Putamen (tissue), 1 donor: ENCODE results near the gene CTIF.

Source experiments
- DNase-seq: peaks from one replicate; pipeline ENCODE4 v3.0.0-alpha.2; 2016; ENCODE audit warnings: low spot score

The CTIF gene

GRCh38 chr18:48886520-48887293 lies 347.9 kb downstream of the CTIF start:
- DNase-seq, result no peak

GRCh38 chr18:48887294-48887904 lies 348.6 kb downstream of the CTIF start:
- no peak for DNase-seq

GRCh38 chr18:48887905-48888772 lies 349.3 kb downstream of the CTIF start:
- DNase-seq, result no peak

- DNase-seq, result no peak
These were observed 349.9 kb downstream of the CTIF start for GRCh38 chr18:48888773-48889080.

GRCh38 chr18:48889115-48889941 lies 350.5 kb downstream of the CTIF start:
- no peak for DNase-seq

DNA sequence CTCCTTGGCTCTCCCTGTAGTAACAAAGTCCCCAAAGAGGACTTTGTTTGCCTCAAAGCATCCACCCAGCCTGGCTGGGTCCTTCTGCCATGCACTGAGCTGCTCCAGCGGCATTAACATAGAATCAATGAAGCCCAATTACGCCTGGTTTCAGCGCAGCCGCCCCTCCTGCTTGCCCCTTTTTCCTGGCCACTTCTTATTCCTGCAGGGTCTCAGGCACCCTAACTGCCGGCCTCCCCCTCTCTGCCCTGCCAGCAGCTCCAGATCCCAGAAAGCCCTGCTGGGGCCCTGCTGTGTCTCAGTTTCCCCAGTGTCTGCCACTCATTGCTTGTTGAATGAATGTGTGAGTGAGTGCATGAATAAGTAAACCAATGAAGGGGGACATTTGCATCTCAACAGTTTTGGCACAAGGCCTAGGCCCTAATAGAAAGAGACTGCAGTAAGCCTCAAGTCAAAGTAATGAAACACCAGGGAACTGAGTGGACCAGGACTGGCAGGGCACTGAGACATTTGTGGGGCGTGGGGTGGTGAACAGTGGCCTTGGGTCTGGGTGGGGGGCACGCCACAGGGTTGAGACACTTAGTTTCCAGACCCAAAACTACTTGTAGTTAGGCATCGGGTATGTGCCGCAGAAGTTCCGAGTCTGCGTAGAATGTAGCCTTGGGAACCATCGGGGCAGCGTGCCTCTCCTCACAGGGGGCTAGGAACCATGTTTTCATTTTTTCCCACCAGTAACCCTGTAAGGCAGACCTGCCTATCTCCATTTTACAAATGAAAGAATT lies 351.3 kb downstream of the CTIF start:
- DNase-seq, result peak; percentile 63

GRCh38 chr18:48891721-48892120 lies 352.9 kb downstream of the CTIF start:
- no peak for DNase-seq

- DNase-seq, result no peak
These were observed 353.5 kb downstream of the CTIF start for GRCh38 chr18:48892146-48892855.

GRCh38 chr18:48893061-48893607 lies 354.3 kb downstream of the CTIF start:
- no peak for DNase-seq

DNA sequence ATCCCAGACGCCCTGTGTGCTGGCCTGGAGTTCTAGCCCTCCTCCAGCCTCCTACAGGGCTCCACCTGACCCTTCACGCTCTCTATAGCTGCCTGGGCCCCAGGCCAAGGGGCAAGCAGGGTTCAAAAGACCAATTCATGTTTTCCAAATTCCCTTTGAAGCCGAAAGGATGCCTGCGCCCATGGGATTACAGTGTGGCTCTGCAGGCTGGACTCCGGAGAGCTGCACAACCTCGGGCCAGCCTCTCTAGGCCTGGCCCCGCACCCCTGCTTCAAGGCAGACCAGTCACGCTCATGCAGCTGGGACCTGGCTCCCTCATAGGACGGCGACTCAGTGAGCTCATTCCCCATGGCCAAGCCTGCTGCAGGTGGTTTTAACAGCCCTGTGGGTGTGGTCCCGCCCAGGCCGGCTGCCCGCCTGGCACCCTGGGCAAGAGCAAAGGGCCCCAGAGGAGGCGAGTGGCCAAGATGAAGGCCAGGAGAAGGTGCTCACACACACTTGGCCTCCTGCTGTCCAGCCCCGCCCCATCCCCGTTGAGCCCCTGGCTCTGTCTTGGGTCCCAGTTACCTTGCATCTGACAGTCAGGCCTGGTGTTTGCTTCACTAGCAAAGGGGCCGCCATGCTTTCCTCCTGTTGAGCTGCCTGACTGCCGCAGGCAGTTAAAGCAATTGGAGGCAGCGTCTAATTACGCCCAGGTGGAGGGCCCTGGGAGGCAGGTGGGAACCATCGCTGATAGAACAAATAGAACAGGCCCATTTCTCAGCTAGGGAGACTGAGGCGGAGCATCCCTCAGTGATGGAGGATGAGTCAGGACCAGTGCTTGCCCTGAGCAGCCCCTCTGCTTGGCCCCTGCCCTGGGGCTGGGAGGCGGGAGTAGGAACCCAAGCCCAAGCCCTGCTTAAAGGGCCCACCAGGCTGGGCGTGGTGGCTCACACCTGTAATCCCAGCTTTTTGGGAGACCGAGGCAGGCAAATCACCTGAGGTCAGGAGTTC lies 355.1 kb downstream of the CTIF start:
- DNase-seq, result no peak

DNA sequence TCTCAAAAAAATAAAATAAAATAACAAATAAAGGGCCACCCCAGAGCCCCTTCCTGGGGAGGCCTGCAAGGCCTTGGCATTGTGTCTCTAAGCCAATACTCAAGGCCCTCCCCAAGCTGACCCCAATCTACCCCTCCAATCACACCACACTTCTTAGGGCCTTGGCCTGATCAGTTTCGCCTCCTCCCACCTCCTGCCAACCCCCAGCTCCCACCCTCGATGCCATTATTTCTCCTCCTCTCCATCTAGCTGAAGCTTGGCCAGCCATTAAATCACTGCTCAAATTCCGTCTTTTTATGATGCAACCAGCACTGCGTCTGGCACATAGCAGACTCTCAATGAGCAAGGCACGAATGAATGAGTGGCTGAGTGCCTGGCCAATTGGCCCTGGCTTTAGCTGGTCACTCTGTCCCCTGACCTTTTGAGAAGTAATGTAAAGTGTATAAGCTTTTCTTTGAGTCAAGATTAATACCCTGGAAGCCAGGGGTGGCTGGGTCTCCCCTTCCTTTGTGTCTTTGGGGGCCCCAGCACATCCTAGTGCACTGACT lies 356.0 kb downstream of the CTIF start:
- no peak for DNase-seq

GRCh38 chr18:48896326-48896874 lies 357.6 kb downstream of the CTIF start:
- DNase-seq, result no peak

GRCh38 chr18:48896875-48897511 lies 358.2 kb downstream of the CTIF start:
- DNase-seq, result no peak

- no peak for DNase-seq
These were observed 358.7 kb downstream of the CTIF start for GRCh38 chr18:48897531-48897930.

- no peak for DNase-seq
These were observed 359.7 kb downstream of the CTIF start for GRCh38 chr18:48898521-48898920.

- no peak for DNase-seq
These were observed 360.8 kb downstream of the CTIF start for GRCh38 chr18:48899558-48900174.

DNA sequence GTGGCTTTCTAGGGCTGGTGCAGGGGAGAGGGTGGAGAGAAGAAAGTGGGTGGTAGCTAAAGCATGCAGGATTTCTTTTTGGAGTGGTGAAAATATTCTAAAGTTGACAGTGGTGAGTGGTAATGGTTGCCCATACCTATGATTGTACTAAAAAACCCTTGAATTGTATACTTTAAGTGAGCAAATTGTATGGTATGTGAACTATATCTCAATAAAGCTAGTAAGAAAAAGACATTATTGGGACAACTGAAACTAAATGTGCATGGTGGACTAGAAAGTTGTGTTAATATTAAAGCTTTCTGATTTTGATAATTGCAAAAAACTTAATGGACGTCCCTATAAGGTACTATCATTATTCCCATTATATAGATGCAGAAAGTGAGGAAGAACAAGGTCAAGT lies 361.6 kb downstream of the CTIF start:
- no peak for DNase-seq
